Lower lobe of right lung (tissue), 2 donors: Measurements from ENCODE around the gene TRIM8. TPM values are rescaled to one million over a fixed set of nuclear protein-coding genes. Genes with fewer than 3 reads are reported as not detected.
"Not testable (repeated sequence)": the region's sequence is repeated elsewhere in the genome, so short reads cannot be mapped to it uniquely, and the experiment has no call there.

Experiments used
- ATAC-seq, 2 donors: fragments of 200-7000 bp; cut with Tn5 transposase; one replicate each; pipeline ENCODE4 v1.9.1; 2020 to 2022; ENCODE audit warnings: mild to moderate bottlenecking in 2 of 2, moderate library complexity in 2 of 2
- DNase-seq: peaks from one replicate; pipeline ENCODE4 v3.0.0-alpha.2; 2020
- H3K27ac ChIP-seq: fragments of 200-600 bp; one replicate; pipeline ENCODE4 v1.8.0; 2022
- H3K27me3 ChIP-seq: fragments of 200-600 bp; one replicate; pipeline ENCODE4 v1.8.0; 2022; ENCODE audit warnings: low read depth
- H3K36me3 ChIP-seq: fragments of 200-600 bp; one replicate; pipeline ENCODE4 v1.8.0; 2022; ENCODE audit warnings: mild to moderate bottlenecking
- H3K4me1 ChIP-seq: fragments of 200-600 bp; one replicate; pipeline ENCODE4 v1.8.0; 2022
- H3K4me3 ChIP-seq: fragments of 200-600 bp; one replicate; pipeline ENCODE4 v1.8.0; 2022; ENCODE audit warnings: mild to moderate bottlenecking
- H3K9me3 ChIP-seq: fragments of 200-600 bp; one replicate; pipeline ENCODE4 v1.8.0; 2022
- intact Hi-C: fragments of 100-400 bp; cut with DNase I; formaldehyde crosslinking; loops from one replicate; pipeline ENCODE4 v1.11.0; 2022
- total RNA-seq: library from RNA; stranded (reverse); fragmentation: NEBNext Ultra II Directional; extraction: Animal tissue kit (Norgen Biotek cat#: 25700); gene quantifications from one replicate; pipeline ENCODE4 v1.2.1, GENCODE V29; 2021
- TF ChIP-seq, protein P1 (sequence below): fragments of 200-600 bp; IDR thresholded peaks from one replicate; pipeline ENCODE4 v1.8.0; 2022; ENCODE audit warnings: antibody characterized with exemption, mild to moderate bottlenecking
- donor health status: DM: no; HTN: yes; CAD: no; lungs with severe emphysema.

The TRIM8 gene
- total RNA-seq, 1 donor from 2014 or later, result 142 TPM

DNA sequence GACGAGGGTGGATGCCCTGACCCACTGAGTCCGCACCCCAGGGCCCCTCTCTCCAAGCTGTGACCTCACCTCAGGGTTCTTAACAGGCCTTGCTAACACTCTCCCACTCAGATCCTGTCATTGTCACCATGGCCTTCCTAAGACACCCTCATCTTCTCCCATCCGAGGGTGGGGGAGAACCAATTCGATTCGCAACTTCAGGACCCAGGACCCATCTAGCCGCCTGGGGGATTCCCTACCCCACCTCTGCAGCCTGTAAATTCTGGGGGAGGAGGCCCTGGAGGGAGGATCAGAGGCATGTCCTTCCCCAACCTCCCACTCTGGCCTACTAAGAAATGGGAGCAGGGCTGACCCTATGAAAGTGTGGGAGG is 17.4 kb downstream of the TRIM8 start:
- Histone ChIP-seq H3K4me3 (peak overlapping the region; percentile 20), H3K4me1 (peaks cover 47% of the 10 kb centered on the region), H3K27ac (peak overlapping the region; percentile 74), H3K27me3 (no peaks in the 10 kb centered on the region), H3K9me3 (no peaks in the 10 kb centered on the region), H3K36me3 (peaks cover 21% of the 10 kb centered on the region)
- intact Hi-C loops, result no loop called here
- TF ChIP-seq, protein P1, sequence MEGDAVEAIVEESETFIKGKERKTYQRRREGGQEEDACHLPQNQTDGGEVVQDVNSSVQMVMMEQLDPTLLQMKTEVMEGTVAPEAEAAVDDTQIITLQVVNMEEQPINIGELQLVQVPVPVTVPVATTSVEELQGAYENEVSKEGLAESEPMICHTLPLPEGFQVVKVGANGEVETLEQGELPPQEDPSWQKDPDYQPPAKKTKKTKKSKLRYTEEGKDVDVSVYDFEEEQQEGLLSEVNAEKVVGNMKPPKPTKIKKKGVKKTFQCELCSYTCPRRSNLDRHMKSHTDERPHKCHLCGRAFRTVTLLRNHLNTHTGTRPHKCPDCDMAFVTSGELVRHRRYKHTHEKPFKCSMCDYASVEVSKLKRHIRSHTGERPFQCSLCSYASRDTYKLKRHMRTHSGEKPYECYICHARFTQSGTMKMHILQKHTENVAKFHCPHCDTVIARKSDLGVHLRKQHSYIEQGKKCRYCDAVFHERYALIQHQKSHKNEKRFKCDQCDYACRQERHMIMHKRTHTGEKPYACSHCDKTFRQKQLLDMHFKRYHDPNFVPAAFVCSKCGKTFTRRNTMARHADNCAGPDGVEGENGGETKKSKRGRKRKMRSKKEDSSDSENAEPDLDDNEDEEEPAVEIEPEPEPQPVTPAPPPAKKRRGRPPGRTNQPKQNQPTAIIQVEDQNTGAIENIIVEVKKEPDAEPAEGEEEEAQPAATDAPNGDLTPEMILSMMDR, result no peak
- no peak for DNase-seq
- no peak for ATAC-seq

DNA sequence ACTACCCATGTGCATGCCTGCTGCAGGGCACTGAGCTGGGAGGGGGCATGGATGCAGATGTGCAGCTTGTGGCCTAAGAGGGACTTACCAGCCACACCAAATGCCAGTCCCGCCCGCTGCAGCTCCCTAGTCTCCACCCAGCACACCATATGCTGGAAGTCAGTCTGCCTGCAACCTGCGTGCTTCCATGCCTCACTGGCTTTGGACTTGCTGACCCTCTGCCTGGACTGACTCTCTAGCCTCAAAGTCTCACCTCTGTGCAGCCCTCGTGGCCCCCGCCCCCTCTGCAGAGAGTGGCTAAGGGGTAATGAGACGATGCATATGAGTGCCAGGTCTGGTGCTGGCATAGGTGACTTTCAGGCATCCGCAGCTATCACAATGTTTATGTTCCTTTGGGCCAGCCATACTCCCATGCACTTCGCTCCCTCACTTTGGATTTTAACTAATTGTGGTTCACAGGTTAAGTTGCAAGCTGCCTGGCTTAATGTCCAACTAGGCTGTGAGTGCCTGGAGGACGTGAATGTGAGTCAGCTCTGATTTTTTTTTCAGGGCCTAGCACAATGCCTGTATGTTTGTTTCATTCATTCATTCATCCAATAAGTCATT is 21.7 kb downstream of the TRIM8 start:
- Histone ChIP-seq H3K27ac (no peak overlapping the region), H3K4me3 (no peak overlapping the region), H3K4me1 (peaks cover 30% of the 10 kb centered on the region), H3K27me3 (no peaks in the 10 kb centered on the region), H3K36me3 (no peaks in the 10 kb centered on the region), H3K9me3 (no peaks in the 10 kb centered on the region)
- no peak for DNase-seq
- TF ChIP-seq, protein P1, result no peak
- intact Hi-C loops, result no loop called here
- ATAC-seq, result no peak

DNA sequence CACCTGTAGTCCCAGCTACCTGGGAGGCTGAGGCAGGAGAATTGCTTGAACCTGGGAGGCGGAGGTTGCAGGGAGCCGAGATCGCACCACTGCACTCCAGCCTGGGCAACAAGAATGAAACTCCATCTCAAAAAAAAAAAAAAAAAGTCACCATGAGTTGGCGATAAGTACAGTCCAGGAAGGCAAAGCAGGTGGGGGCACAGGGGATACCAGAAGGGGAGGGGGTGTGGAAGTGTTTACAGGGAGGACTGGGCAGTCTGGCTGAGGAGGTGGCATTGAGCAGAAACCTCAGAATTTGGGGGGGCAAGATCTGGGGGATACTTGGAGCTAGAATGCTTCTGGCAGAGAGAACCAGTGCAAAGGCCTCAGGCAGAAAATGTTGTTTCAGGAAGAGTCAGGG is 23.1 kb downstream of the TRIM8 start:
- peaks cover 25% of the 10 kb centered on the region for H3K4me1 ChIP-seq
- H3K4me3 ChIP-seq, intact Hi-C loops, H3K36me3 ChIP-seq, DNase-seq, H3K27me3 ChIP-seq, ATAC-seq, H3K27ac ChIP-seq, H3K9me3 ChIP-seq: not testable (repeated sequence)

DNA sequence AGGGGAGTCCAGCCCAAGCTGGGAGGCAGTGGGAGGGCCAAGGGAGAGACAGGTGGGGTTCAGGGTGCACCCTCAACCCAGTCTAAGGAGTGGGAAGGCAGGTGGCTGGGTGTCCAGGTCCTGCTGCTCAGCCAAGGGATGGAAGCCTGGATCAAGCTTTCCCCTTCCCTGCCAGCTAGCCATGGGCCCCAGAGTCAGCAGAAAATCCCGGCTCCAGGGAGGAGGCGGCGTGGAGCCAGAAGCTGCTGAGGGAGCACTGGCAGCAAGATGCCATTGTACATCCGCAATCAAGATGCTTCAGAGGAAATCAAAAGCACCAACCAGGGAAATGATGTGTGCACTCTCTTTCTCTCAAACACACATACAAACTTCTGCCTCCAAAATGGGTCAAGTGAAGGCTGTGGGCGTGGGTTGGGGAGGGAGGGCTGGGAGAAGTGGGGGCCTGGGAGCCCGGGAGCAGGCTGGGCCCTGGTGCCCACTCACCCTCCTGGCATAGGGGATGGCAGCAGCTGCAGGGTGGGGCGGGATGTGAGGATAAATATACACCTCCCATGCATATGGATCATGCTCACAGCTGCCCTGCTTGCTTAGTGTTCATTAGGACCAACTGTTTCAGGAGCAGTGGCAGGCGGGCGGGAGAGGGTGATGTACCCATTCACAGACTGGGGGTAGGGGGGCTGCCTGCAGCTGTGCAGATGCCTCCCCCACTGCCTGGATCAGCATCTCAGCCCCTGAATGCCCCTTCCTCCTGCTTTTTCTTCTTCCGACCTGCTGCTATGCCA is 24.2 kb downstream of the TRIM8 start:
- Histone ChIP-seq H3K27me3 (no peaks in the 10 kb centered on the region), H3K27ac (peak overlapping the region; percentile 84), H3K4me3 (no peak overlapping the region), H3K4me1 (peaks cover 36% of the 10 kb centered on the region), H3K36me3 (no peaks in the 10 kb centered on the region), H3K9me3 (no peaks in the 10 kb centered on the region)
- intact Hi-C loops, result no loop called here
- TF ChIP-seq, protein P1, result no peak
- no peak for ATAC-seq
- no peak for DNase-seq

DNA sequence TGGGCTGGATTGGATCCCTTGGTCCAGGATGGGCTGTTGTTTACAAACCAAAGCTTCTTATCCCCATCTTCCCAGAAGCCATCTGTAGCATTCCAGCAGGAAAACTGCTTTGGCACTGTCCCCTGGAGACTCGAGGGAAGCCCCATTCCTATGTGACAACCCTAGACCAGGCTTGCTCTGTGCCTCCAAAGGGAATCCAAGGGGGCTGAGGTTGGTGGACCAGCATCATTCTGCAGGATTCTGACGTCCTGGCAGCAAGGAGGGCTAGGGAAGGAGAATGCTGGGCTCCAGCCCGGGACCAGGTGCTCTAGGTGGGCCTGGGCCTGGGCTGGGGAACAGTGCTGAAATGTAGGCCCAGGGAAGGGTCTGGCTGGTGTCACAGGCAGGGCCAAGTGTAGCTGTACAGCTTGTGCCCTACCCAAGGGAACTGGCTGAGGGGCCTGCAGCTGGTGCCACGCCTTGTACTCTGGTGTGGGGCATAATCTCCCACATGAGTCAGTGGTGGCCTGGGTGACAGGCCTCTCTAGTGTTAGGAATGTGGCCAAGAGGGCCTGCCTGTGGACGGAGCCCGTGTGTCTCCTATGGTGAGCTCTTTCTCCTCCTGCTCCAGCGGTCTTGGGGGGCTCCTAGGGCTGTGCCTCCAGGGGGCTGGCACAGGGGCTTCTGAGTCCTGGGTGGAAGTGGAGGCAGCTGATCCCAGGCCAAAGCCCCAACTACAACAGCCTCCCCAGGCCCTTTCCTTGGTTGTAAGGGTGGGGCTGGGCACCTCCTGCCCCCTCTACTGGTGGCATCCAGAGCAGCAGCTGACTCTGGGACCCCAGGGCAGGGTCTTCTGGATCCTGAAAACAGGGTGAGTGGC is 25.2 kb downstream of the TRIM8 start:
- ATAC-seq (peak; percentile 92), DNase-seq (peak; percentile 83)
- Histone ChIP-seq H3K4me1 (peaks cover 45% of the 10 kb centered on the region), H3K9me3 (no peaks in the 10 kb centered on the region), H3K36me3 (no peaks in the 10 kb centered on the region), H3K4me3 (no peak overlapping the region), H3K27ac (peak overlapping the region; percentile 84), H3K27me3 (no peaks in the 10 kb centered on the region)
- intact Hi-C loops, result no loop called here
- TF ChIP-seq, protein P1, result peak; percentile 61
